Tibial nerve (tissue), 4 donors: ENCODE measurements around the gene PTPN14.

Experiments used
- CTCF ChIP-seq, 5 experiments: fragments of 200-600 bp in 3 of 5; fragments of 450-650 bp in 2 of 5; sonication (generic) in 3 of 5; IDR thresholded peaks; one replicate each; pipeline ENCODE4 v1.5.1; 2016 to 2019; ENCODE audit warnings: antibody characterized with exemption in 5 of 5, mild to moderate bottlenecking in 3 of 5, moderate library complexity in 2 of 5
- EP300 ChIP-seq, 2 donors: sonication (generic); formaldehyde crosslinking; IDR thresholded peaks; one replicate each; pipeline ENCODE4 v1.6.1; 2017; ENCODE audit warnings: antibody characterized with exemption in 2 of 2, mild to moderate bottlenecking in 1 of 2
- POLR2A ChIP-seq, 2 donors: fragments of 450-650 bp; IDR thresholded peaks; one replicate each; pipeline ENCODE4 v1.6.1; 2017; ENCODE audit warnings: antibody characterized with exemption in 2 of 2, mild to moderate bottlenecking in 2 of 2, moderate library complexity in 2 of 2

GRCh38 chr1:214420833-214421232 is 130.6 kb downstream of the PTPN14 start:
- no peak for TF ChIP-seq POLR2A (IDR thresholded peaks at IDR 0.05)
- no peak for TF ChIP-seq CTCF (IDR thresholded peaks at IDR 0.05)
- TF ChIP-seq EP300 (IDR thresholded peaks at IDR 0.05) = no peak
